GM23248 (cell line): ENCODE results near the gene CHGA. TPM values are rescaled to one million over a fixed set of nuclear protein-coding genes. Genes with fewer than 3 reads are reported as not detected.

Source experiments
- DNase-seq: peaks from one replicate; pipeline ENCODE4 v3.0.0-alpha.2; 2015
- H2AFZ ChIP-seq: fragments of 200-600 bp; sonication (generic); 2 replicates; pipeline ENCODE4 v1.6.1; 2016; ENCODE audit warnings: antibody characterized with exemption
- H3F3A ChIP-seq: fragments of 200-600 bp; sonication (generic); 2 replicates; pipeline ENCODE4 v1.6.1; 2016; ENCODE audit warnings: mild to moderate bottlenecking, antibody characterized with exemption, mixed run types; ENCODE audit not compliant: insufficient read depth
- H3K27ac ChIP-seq: fragments of 200-600 bp; sonication (generic); 2 replicates; pipeline ENCODE4 v1.5.1; 2016; ENCODE audit warnings: mild to moderate bottlenecking
- H3K27me3 ChIP-seq: fragments of 200-600 bp; sonication (generic); replicated peaks from 2 replicates; pipeline ENCODE4 v1.6.1; 2016; ENCODE audit warnings: mild to moderate bottlenecking; ENCODE audit not compliant: insufficient read depth
- H3K36me3 ChIP-seq: fragments of 200-600 bp; sonication (generic); 2 replicates; pipeline ENCODE4 v1.6.1; 2016; ENCODE audit warnings: low read depth, mild to moderate bottlenecking
- H3K4me1 ChIP-seq: fragments of 200-600 bp; sonication (generic); 2 replicates; pipeline ENCODE4 v1.6.1; 2016; ENCODE audit warnings: mild to moderate bottlenecking; ENCODE audit not compliant: insufficient read depth
- H3K4me2 ChIP-seq: fragments of 200-600 bp; sonication (generic); one replicate; pipeline ENCODE4 v1.6.1; 2016; ENCODE audit warnings: mild to moderate bottlenecking; ENCODE audit not compliant: unreplicated experiment
- H3K4me3 ChIP-seq: fragments of 200-600 bp; sonication (generic); 2 replicates; pipeline ENCODE4 v1.5.1; 2016; ENCODE audit warnings: mild to moderate bottlenecking
- H3K79me2 ChIP-seq: fragments of 200-600 bp; sonication (generic); 2 replicates; pipeline ENCODE4 v1.6.1; 2016; ENCODE audit warnings: mild to moderate bottlenecking; ENCODE audit not compliant: insufficient read depth
- H3K9ac ChIP-seq: fragments of 200-600 bp; sonication (generic); 2 replicates; pipeline ENCODE4 v1.6.1; 2016; ENCODE audit warnings: mild to moderate bottlenecking
- H3K9me2 ChIP-seq: fragments of 200-600 bp; sonication (generic); 2 replicates; pipeline ENCODE4 v1.6.1; 2016; ENCODE audit warnings: mixed run types, mild to moderate bottlenecking, moderate library complexity; ENCODE audit not compliant: insufficient read depth
- H3K9me3 ChIP-seq: fragments of 200-600 bp; sonication (generic); one replicate; pipeline ENCODE4 v1.6.1; 2017; ENCODE audit warnings: low read depth
- H4K20me1 ChIP-seq: fragments of 200-600 bp; sonication (generic); 2 replicates; pipeline ENCODE4 v1.6.0; 2016; ENCODE audit not compliant: insufficient read depth
- EZH2 ChIP-seq: fragments of 200-600 bp; sonication (generic); IDR thresholded peaks from 2 replicates; pipeline ENCODE4 v1.6.1; 2018; ENCODE audit warnings: antibody characterized with exemption, mild to moderate bottlenecking; ENCODE audit not compliant: insufficient read depth, poor library complexity, severe bottlenecking
- EZH2phosphoT487 ChIP-seq: fragments of 200-600 bp; sonication (generic); IDR thresholded peaks from 2 replicates; pipeline ENCODE4 v1.6.1; 2018; ENCODE audit warnings: antibody characterized with exemption, moderate library complexity, mild to moderate bottlenecking, low read depth; ENCODE audit not compliant: insufficient read depth
- WGBS, 2 experiments: methylation state at CpG; one replicate each; pipeline ENCODE4 v1.1.6; 2015 to 2017; ENCODE audit warnings: low lambda C conversion rate in 2 of 2, low coverage in 1 of 2; ENCODE audit errors: missing lambda C conversion rate in 2 of 2; 5-methylcytosine and 5-hydroxymethylcytosine counted together
- in situ Hi-C: fragments of 300-500 bp; cut with MboI; formaldehyde crosslinking; loops from 2 replicates; pipeline ENCODE4 v1.15.0; 2020
- polyA plus RNA-seq: library from polyadenylated mRNA; unstranded; fragments of >200 nt; fragmentation: Nextera tagmentation; extraction: Ambion mirVana; gene quantifications from 2 replicates; pipeline ENCODE4 v1.2.1, GENCODE V29; 2016
- total RNA-seq: library from RNA; depleted of rRNA; stranded (reverse); fragments of >200 nt; shearing (Covaris generic); gene quantifications from 2 replicates; pipeline ENCODE4 v1.2.3, GENCODE V29; 2014

CHGA gene
- total and polyA plus RNA-seq, 2 experiments from 2014 or later = not detected

DNA sequence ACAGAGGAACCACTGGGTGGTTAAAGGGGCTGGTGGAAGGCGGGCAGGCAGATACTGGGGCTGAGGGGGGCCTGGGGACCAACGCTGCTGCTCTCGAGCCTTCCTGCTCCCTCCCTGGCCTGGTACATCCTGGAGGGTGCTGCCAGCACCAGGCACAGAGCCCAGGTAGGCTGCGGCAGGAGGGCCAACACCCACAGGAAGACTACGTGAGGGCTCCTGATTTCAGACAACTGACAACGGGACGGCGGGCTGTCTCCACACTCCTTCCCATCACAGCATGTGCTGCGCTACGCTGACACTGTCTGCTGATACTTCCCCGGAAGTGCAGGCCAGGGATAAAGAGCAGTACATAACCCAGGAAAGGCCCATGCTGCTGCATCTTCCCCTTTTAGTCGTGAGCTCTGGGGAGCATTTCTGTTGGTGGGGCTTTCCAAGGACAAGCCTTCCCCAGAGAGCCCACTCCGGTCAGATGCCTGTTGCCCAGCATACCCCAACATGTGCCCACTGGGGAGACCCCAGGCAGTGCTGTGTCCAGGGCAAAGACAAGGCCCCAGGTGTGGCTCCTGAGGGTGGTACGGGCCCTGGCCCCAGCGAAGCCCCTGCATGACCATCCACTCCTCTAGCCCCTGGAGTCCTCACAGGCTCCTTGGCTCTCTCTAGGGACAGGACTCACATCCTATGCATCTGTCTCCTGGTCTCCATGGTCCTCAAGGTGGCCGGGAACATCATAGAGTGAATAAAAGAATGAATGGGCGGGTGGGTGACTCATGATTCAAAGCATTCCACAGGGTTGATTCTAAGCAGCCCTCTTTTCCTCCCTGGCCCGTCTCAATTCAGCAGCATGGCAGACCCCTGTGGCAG, 38.0 kb downstream of the CHGA start:
- H3K27ac ChIP-seq = no peak overlapping the region
- H3K4me3 ChIP-seq = no peak overlapping the region
- DNase-seq = peak; percentile 74
- H3K4me1 ChIP-seq = peaks cover 8% of the 10 kb centered on the region
- H3F3A ChIP-seq = no peaks in the 10 kb centered on the region
- 0 out of 2 replicates have a peak, but pooled peaks cover 4% of the 10 kb centered on the region for H3K79me2 ChIP-seq
- no peak overlapping the region for H2AFZ ChIP-seq
- H3K9ac ChIP-seq = no peak overlapping the region
- no peaks in the 10 kb centered on the region for H4K20me1 ChIP-seq
- no peaks in the 10 kb centered on the region for H3K9me2 ChIP-seq
- H3K4me2 ChIP-seq = no peak overlapping the region
- WGBS, 2 experiments = 79 to 83% methylated on average over 17 to 18 of the region's 18 CpGs
- H3K9me3 ChIP-seq = no peaks in the 10 kb centered on the region
- no peak for TF ChIP-seq EZH2phosphoT487
- no peak for TF ChIP-seq EZH2
- no peaks in the 10 kb centered on the region for H3K36me3 ChIP-seq
- no peaks in the 10 kb centered on the region for H3K27me3 ChIP-seq
- in situ Hi-C loops = no loop called here

DNA sequence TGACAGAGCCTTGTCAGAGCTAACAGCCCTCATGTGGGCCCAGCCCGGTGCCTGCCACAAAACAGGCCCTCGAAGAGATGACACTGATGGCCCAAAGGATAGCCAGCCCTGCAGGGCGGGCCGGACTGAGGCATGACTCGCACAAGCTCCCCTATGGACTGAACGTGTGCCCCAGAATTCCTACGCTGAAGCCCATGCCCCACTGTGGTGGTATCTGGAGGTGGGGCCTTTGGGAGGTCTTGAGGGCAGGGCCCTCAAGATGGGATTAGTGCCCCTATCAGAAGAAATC, 38.6 kb downstream of the CHGA start:
- no peak overlapping the region for H3K27ac ChIP-seq
- no peak for DNase-seq
- 87 to 94% methylated on average over 7 of the region's 7 CpGs for WGBS, 2 experiments
- no peaks in the 10 kb centered on the region for H3K9me3 ChIP-seq
- 0 out of 2 replicates have a peak, but pooled peaks cover 4% of the 10 kb centered on the region for H3K79me2 ChIP-seq
- no peak overlapping the region for H3K4me3 ChIP-seq
- no peaks in the 10 kb centered on the region for H3K27me3 ChIP-seq
- H3K4me2 ChIP-seq = no peak overlapping the region
- H3K36me3 ChIP-seq = no peaks in the 10 kb centered on the region
- no peak overlapping the region for H2AFZ ChIP-seq
- no peak overlapping the region for H3K9ac ChIP-seq
- H3K4me1 ChIP-seq = peaks cover 8% of the 10 kb centered on the region
- H3F3A ChIP-seq = no peaks in the 10 kb centered on the region
- TF ChIP-seq EZH2phosphoT487 = no peak
- in situ Hi-C loops = no loop called here
- H4K20me1 ChIP-seq = no peaks in the 10 kb centered on the region
- no peaks in the 10 kb centered on the region for H3K9me2 ChIP-seq

DNA sequence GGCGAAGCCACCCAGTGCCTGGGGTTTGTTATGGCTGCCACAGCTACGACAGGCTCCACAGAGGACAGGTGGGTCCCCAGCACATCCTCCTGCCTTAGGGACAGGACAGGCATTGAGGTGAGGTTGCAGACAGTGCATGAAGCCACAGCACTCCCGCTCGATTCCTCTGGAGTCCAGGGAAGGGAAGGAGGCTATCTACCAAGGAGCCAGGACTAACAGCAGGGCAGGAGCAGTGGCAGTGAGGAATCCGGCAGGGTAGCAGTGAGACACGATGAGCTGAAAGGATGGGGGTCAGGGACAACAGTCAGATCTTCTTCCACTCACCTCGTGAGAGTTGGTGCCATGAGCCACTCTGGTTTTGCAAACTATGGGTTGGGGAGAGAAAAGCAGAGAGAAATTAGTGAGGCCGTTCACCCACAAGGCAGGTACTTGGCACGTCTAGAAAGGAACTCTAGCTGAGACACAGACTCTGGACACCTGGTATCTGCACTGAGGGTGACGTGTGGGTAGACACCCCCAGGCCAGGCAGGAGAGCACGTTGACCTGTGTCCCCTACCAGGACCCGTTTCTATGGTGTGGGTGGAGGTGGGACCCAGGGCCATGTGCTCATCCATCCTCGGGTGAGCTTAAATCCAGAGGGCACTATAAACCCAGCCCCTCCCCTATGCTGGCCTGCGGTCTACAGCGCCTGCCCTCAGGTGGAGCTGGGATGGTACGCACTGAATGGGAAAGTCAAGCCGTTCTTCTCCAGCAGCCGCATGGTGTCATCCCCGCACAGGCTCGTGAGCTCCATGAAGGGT, 39.3 kb downstream of the CHGA start:
- Histone ChIP-seq H3K79me2 (0 out of 2 replicates have a peak, but pooled peaks cover 4% of the 10 kb centered on the region), H3K4me2 (no peak overlapping the region), H4K20me1 (no peaks in the 10 kb centered on the region), H3K9ac (no peak overlapping the region), H3K27ac (no peak overlapping the region), H2AFZ (no peak overlapping the region), H3K4me3 (no peak overlapping the region), H3F3A (no peaks in the 10 kb centered on the region), H3K27me3 (no peaks in the 10 kb centered on the region), H3K9me2 (no peaks in the 10 kb centered on the region), H3K36me3 (no peaks in the 10 kb centered on the region), H3K4me1 (peaks cover 8% of the 10 kb centered on the region), H3K9me3 (no peaks in the 10 kb centered on the region)
- DNase-seq = no peak
- WGBS, 2 experiments = 93 to 94% methylated on average over 17 to 20 of the region's 20 CpGs
- in situ Hi-C loops = no loop called here
- no peak for TF ChIP-seq EZH2phosphoT487
- TF ChIP-seq EZH2 = no peak

DNA sequence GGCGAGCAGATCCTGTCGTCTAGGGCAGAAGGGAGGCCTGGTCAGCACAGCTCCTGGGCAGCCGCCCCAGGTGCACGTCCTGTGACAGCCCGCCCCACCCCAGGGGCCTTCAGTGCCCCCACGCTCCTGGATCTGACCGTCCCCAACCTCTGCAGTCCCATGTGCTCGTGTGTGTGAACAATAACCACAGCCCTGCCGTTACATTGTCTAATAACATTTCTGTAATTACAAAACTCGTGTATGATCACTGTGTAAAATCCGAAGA, 39.8 kb downstream of the CHGA start:
- Histone ChIP-seq H3K79me2 (0 out of 2 replicates have a peak, but pooled peaks cover 4% of the 10 kb centered on the region), H4K20me1 (no peaks in the 10 kb centered on the region), H3K9ac (no peak overlapping the region), H3K27me3 (no peaks in the 10 kb centered on the region), H3K36me3 (no peaks in the 10 kb centered on the region), H3K9me2 (no peaks in the 10 kb centered on the region), H3K4me2 (no peak overlapping the region), H3K27ac (no peak overlapping the region), H3K4me3 (no peak overlapping the region), H3K9me3 (no peaks in the 10 kb centered on the region), H3F3A (no peaks in the 10 kb centered on the region), H2AFZ (no peak overlapping the region), H3K4me1 (peaks cover 8% of the 10 kb centered on the region)
- in situ Hi-C loops = no loop called here
- TF ChIP-seq EZH2 (no peak), EZH2phosphoT487 (no peak)
- WGBS, 2 experiments = 95 to 98% methylated on average over 10 to 11 of the region's 11 CpGs
- DNase-seq = no peak
